CD4-positive, alpha-beta memory T cell (primary cell): ENCODE data around the gene SPTBN4. TPM values are rescaled to one million over a fixed set of nuclear protein-coding genes. Genes with fewer than 3 reads are reported as not detected.
"Not testable (repeated sequence)": the region's sequence is repeated elsewhere in the genome, so short reads cannot be mapped to it uniquely, and the experiment has no call there.

Experiments
- CTCF ChIA-PET: fragments of 350-600 bp; sonication (Branson Sonifier 250); formaldehyde crosslinking; loops from one replicate; lab custom pipeline; 2021; ENCODE audit warnings: inconsistent platforms; ENCODE audit not compliant: partially characterized antibody; lab: Charles Lee
- POLR2A ChIA-PET: fragments of 350-600 bp; sonication (Branson Sonifier 250); formaldehyde crosslinking; loops from one replicate; lab custom pipeline; 2021; ENCODE audit not compliant: partially characterized antibody; lab: Charles Lee
- DNase-seq, 5 donors: peaks; one replicate each; pipeline versions ENCODE4 v3.0.0 to v3.0.0-alpha.2; 2020 to 2022; ENCODE audit warnings: mixed read lengths in 1 of 5
- H3K27ac ChIP-seq: one replicate; pipeline ENCODE4 v1.7.0; 2013; ENCODE audit warnings: low read depth, low read length
- H3K27me3 ChIP-seq: 2 replicates; pipeline ENCODE4 v1.7.0; 2013; ENCODE audit warnings: mild to moderate bottlenecking, low read length, moderate library complexity; ENCODE audit not compliant: insufficient read depth
- H3K36me3 ChIP-seq: 2 replicates; pipeline ENCODE4 v1.7.0; 2013; ENCODE audit warnings: mild to moderate bottlenecking, low read length, moderate library complexity; ENCODE audit not compliant: insufficient read depth
- H3K4me1 ChIP-seq: 2 replicates; pipeline ENCODE4 v1.7.0; 2013; ENCODE audit warnings: mild to moderate bottlenecking, low read length, moderate library complexity; ENCODE audit not compliant: insufficient read depth
- H3K4me3 ChIP-seq, 2 donors: one replicate each; pipeline ENCODE4 v1.7.0; 2013; ENCODE audit warnings: low read length in 2 of 2, mild to moderate bottlenecking in 1 of 2
- H3K9me3 ChIP-seq, 2 donors: one replicate each; pipeline ENCODE4 v1.7.0; 2013; ENCODE audit warnings: low read length in 2 of 2, control low read depth in 1 of 2; ENCODE audit not compliant: control insufficient read depth in 1 of 2
- H3K27ac Mint-ChIP-seq, 7 donors: one replicate each; pipeline ENCODE4 v1.8.0; 2020 to 2021; ENCODE audit warnings: mixed read lengths in 7 of 7, mild to moderate bottlenecking in 6 of 7, inconsistent platforms in 3 of 7, moderate library complexity in 3 of 7
- H3K27me3 Mint-ChIP-seq, 2 donors: one replicate each; pipeline ENCODE4 v1.8.0; 2020 to 2021; ENCODE audit warnings: mixed read lengths in 2 of 2
- H3K36me3 Mint-ChIP-seq, 2 donors: one replicate each; pipeline ENCODE4 v1.8.0; 2020 to 2021; ENCODE audit warnings: mixed read lengths in 2 of 2, inconsistent platforms in 1 of 2, mild to moderate bottlenecking in 1 of 2
- H3K4me1 Mint-ChIP-seq, 4 donors: one replicate each; pipeline ENCODE4 v1.8.0; 2020 to 2021; ENCODE audit warnings: mixed read lengths in 4 of 4, mild to moderate bottlenecking in 1 of 4
- H3K4me3 Mint-ChIP-seq, 8 donors: one replicate each; pipeline ENCODE4 v1.8.0; 2020 to 2021; ENCODE audit warnings: mixed read lengths in 8 of 8, mild to moderate bottlenecking in 7 of 8, moderate library complexity in 6 of 8, inconsistent platforms in 3 of 8
- H3K9me3 Mint-ChIP-seq, 8 donors: one replicate each; pipeline ENCODE4 v1.8.0; 2020 to 2021; ENCODE audit warnings: mixed read lengths in 8 of 8, mild to moderate bottlenecking in 5 of 8, inconsistent platforms in 3 of 8, moderate library complexity in 1 of 8
- intact Hi-C: fragments of 100-400 bp; cut with micrococcal nuclease; formaldehyde crosslinking; loops from one replicate; pipeline ENCODE4 v1.15.1; 2023
- polyA plus RNA-seq, 2 donors: library from polyadenylated mRNA; unstranded; fragments of 300-500 nt; fragmentation: Illumina TruSeq; gene quantifications; one replicate each; pipeline ENCODE4 v1.2.3, GENCODE V29; 2021
- total RNA-seq, 2 experiments: library from RNA; stranded (reverse); gene quantifications; one replicate each; pipeline ENCODE4 v1.2.3, GENCODE V29; 2021

SPTBN4 gene
- total and polyA plus RNA-seq, 4 experiments from 2014 or later = 0.02 to 0.30 (median 0.17) TPM; not detected in 1

DNA sequence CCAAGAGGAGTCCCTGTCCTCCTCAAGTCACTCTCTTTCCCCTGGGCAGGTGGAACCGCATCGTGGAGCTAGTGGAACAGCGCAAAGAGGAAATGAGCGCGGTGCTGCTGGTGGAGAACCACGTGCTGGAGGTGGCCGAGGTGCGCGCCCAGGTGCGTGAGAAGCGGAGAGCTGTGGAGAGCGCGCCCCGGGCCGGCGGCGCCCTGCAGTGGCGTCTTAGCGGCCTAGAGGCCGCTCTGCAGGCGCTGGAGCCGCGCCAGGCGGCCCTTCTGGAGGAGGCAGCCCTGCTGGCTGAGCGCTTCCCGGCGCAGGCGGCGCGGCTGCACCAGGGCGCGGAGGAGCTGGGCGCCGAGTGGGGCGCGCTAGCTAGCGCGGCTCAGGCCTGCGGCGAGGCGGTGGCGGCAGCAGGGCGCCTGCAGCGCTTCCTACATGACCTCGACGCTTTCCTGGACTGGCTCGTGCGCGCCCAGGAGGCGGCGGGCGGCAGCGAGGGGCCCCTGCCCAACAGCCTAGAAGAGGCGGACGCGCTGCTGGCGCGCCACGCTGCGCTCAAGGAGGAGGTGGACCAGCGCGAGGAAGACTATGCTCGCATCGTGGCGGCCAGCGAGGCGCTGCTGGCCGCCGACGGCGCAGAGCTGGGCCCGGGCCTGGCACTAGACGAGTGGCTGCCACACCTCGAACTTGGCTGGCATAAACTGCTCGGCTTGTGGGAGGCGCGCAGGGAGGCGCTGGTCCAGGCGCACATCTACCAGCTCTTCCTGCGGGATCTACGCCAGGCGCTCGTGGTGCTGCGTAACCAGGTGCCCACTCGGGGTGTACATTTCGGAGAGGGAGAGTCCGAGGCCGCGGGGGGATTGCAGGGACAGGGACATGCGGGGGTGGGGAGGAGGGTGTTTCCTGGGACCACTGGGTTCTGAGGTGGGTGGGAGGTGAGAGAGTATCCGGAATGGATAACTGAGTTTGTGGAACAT lies 52.8 kb downstream of the SPTBN4 start:
- H3K27ac ChIP-seq = no peak overlapping the region
- intact Hi-C loops = loop anchor here (2.0 kb wide), 1 partner anchor 99 kb away; no protein-coding TSS in a partner anchor
- H3K4me3 ChIP-seq = no peak overlapping the region
- H3K27ac Mint-ChIP-seq = no peak overlapping the region
- H3K4me3 Mint-ChIP-seq = no peak overlapping the region
- ChIA-PET POLR2A (no interaction called here), CTCF (no interaction called here)
- no peaks in the 10 kb centered on the region for H3K4me1 ChIP-seq
- no peak for DNase-seq
- no peaks in the 10 kb centered on the region for H3K27me3 ChIP-seq
- no peaks in the 10 kb centered on the region for H3K9me3 ChIP-seq
- H3K9me3 Mint-ChIP-seq = no peaks in the 10 kb centered on the region
- peaks cover 14 to 30% of the 10 kb centered on the region in 2 donors for H3K27me3 Mint-ChIP-seq
- H3K36me3 Mint-ChIP-seq = no peaks in the 10 kb centered on the region
- no peaks in the 10 kb centered on the region for H3K36me3 ChIP-seq
- peaks cover under 1 to 6% (median 4%) of the 10 kb centered on the region in 4 donors for H3K4me1 Mint-ChIP-seq

DNA sequence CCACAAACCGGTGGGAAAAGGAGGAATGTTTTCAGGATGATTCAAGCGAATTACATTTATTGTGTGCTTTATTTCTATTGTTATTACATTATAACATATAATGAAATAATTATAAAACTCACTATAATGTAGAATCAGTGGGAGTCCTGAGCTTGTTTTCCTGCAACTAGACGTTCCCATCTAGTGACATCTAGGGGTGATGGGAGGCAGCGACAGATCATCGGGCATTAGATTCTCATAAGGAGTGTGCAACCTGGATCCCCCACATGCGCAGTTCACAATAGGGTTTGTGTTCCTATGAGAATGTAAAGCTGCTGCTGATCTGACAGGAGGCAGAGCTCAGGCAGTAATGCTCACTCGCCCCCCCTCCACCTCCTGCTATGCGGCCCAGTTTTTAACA lies 54.5 kb downstream of the SPTBN4 start:
- ChIA-PET CTCF (interaction anchor here (0.8 to 1.4 kb wide), 4 partner anchors 57 to 216 kb away, joined by 3 to 5 read pairs (median 4); no protein-coding TSS in a partner anchor), POLR2A (no interaction called here)
- Mint-ChIP-seq H3K4me3 (no peak overlapping the region), H3K4me1 (peaks cover 1 to 6% (median 5%) of the 10 kb centered on the region in 4 donors), H3K27ac (no peak overlapping the region), H3K9me3 (no peaks in the 10 kb centered on the region), H3K27me3 (peaks cover 14 to 31% of the 10 kb centered on the region in 2 donors), H3K36me3 (no peaks in the 10 kb centered on the region)
- H3K4me3 ChIP-seq = no peak overlapping the region
- no peak overlapping the region for H3K27ac ChIP-seq
- H3K27me3 ChIP-seq = no peaks in the 10 kb centered on the region
- DNase-seq = no peak
- no peaks in the 10 kb centered on the region for H3K36me3 ChIP-seq
- H3K9me3 ChIP-seq = no peaks in the 10 kb centered on the region
- intact Hi-C loops = loop anchor here (1.0 to 2.0 kb wide), 2 partner anchors 100 to 216 kb away; no protein-coding TSS in a partner anchor
- H3K4me1 ChIP-seq = no peaks in the 10 kb centered on the region

DNA sequence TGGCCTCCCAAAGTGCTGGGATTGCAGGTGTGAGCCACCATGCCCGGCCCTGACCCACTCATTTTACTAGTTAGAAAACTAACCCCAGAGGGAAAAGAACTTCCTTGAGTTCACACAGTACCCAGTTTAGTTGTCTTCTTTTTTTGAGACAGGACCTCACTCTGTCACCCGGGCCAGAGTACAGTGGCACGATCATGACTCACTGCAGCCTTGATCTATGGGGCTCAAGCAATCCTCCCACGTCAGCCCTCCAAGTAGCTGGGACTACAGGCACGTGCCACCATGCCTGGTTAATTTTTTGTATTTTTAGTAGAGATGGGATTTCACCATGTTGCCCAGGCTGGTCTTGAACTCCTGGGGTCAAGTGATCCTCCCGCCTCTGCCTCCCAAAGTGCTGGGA lies 55.1 kb downstream of the SPTBN4 start:
- not testable (repeated sequence) for H3K36me3 ChIP-seq

DNA sequence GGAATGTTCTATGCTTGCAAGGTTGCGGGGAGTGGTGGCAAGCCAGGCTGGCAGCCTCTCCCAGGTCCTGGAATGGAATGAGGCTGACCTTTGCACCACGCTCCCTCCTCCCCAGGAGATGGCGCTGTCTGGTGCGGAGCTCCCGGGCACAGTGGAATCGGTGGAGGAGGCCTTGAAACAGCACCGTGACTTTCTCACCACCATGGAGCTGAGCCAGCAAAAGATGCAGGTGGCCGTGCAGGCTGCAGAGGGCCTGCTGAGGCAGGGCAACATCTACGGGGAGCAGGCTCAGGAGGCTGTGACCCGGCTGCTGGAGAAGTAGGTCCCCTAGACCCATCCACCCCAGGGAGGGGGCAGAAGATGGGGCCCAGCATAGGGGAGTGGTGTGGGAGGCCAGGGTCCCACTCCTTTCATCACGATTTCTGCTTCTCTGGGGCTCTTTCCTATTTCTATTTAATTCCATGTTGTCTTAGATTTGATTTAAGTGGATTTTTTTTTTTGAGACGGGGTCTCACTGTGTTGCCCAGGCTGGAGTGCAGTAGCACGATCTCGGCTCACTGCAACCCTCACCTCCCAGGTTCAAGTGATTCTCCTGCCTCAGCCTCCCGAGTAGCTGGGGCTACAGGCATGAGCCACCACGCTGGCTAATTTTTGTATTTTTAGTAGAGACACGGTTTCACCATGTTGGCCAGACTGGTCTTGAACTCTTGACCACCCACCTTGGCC lies 56.7 kb downstream of the SPTBN4 start:
- H3K4me1 Mint-ChIP-seq = peaks cover 1 to 7% (median 6%) of the 10 kb centered on the region in 4 donors
- intact Hi-C loops = no loop called here
- peak overlapping the region in 1 of 7 donors; percentile 12 for H3K27ac Mint-ChIP-seq
- Histone ChIP-seq H3K4me3 (no peak overlapping the region), H3K9me3 (no peaks in the 10 kb centered on the region), H3K27me3 (no peaks in the 10 kb centered on the region), H3K27ac (no peak overlapping the region), H3K4me1 (no peaks in the 10 kb centered on the region), H3K36me3 (no peaks in the 10 kb centered on the region)
- H3K9me3 Mint-ChIP-seq = no peaks in the 10 kb centered on the region
- no peak overlapping the region for H3K4me3 Mint-ChIP-seq
- ChIA-PET POLR2A (no interaction called here), CTCF (interaction anchor here (1.4 kb wide), 1 partner anchor 111 kb away, joined by 5 read pairs; no protein-coding TSS in a partner anchor)
- H3K27me3 Mint-ChIP-seq = peaks cover 14 to 25% of the 10 kb centered on the region in 2 donors
- no peaks in the 10 kb centered on the region for H3K36me3 Mint-ChIP-seq
- DNase-seq = peak in 4 of 5 donors; percentile 31 to 42 (median 36)

More for the DNA sequence above, 55.1 kb downstream of the SPTBN4 start:
- peaks cover 14 to 27% of the 10 kb centered on the region in 2 donors for H3K27me3 Mint-ChIP-seq
- H3K27ac Mint-ChIP-seq, DNase-seq, H3K9me3 Mint-ChIP-seq, POLR2A ChIA-PET, H3K4me3 ChIP-seq, H3K4me1 ChIP-seq, H3K27me3 ChIP-seq, H3K27ac ChIP-seq, H3K4me3 Mint-ChIP-seq, H3K36me3 Mint-ChIP-seq, H3K4me1 Mint-ChIP-seq, H3K9me3 ChIP-seq: not testable (repeated sequence)
- CTCF ChIA-PET = interaction anchor here (0.7 to 1.4 kb wide), 4 partner anchors 58 to 102 kb away, joined by 3 to 5 read pairs (median 4); no protein-coding TSS in a partner anchor
- intact Hi-C loops = loop anchor here (1.0 to 2.0 kb wide), 2 partner anchors 101 to 217 kb away; no protein-coding TSS in a partner anchor

DNA sequence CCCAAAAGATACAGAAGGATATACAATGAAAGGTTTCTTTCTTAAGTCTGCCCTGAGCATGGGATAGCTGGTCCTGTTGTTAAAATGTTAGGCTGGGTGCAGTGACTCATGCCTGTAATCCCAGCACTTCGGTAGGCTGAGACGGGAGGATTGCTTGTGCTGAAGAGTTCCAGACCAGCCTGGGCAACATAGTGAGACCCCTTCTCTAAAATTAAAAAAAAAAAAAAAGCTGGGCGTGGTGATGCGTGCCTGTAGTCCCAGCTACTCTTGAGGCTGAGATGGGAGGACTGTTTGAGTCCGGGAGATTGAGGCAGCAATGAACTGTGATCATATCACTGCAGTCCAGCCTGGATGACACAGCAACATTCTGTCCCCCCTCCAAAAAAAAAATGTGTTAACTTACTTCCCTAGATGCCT lies 57.3 kb downstream of the SPTBN4 start:
- Mint-ChIP-seq H3K27me3 (peaks cover 11 to 22% of the 10 kb centered on the region in 2 donors), H3K27ac (no peak overlapping the region), H3K4me3 (no peak overlapping the region), H3K4me1 (peaks cover 1 to 14% (median 6%) of the 10 kb centered on the region in 4 donors), H3K9me3 (no peaks in the 10 kb centered on the region), H3K36me3 (no peaks in the 10 kb centered on the region)
- Histone ChIP-seq H3K4me1 (peaks cover 5% of the 10 kb centered on the region), H3K27ac (no peak overlapping the region), H3K4me3 (no peak overlapping the region), H3K9me3 (no peaks in the 10 kb centered on the region), H3K36me3 (no peaks in the 10 kb centered on the region), H3K27me3 (no peaks in the 10 kb centered on the region)
- intact Hi-C loops = no loop called here
- no peak for DNase-seq
- ChIA-PET CTCF (interaction anchor here (1.4 kb wide), 1 partner anchor 111 kb away, joined by 5 read pairs; no protein-coding TSS in a partner anchor), POLR2A (interaction anchor here (0.6 kb wide), 2 partner anchors 104 to 1307 kb away, joined by 3 read pairs; no protein-coding TSS in a partner anchor)

DNA sequence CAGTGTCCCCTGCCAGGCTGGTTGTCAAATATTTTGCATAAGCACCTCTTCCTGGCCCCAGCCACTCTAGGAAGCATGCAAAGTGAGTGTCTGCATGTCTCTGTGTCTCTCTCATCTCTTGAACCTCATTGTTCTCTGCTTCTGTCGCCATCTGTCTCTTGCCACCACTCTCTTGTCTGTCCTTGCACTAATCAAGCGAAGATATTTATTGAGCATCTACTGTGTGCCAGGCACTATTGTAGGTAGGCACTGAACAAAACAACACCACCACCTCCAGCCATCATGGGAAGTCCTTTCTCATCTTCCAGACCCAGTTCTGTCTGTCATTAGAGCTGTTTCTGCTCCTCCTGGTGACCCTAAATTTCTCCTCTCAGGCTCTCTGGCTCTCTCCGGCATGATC lies 57.9 kb downstream of the SPTBN4 start:
- DNase-seq = no peak
- Histone ChIP-seq H3K4me3 (no peak overlapping the region), H3K36me3 (no peaks in the 10 kb centered on the region), H3K27me3 (no peaks in the 10 kb centered on the region), H3K4me1 (peaks cover 9% of the 10 kb centered on the region), H3K27ac (no peak overlapping the region), H3K9me3 (no peaks in the 10 kb centered on the region)
- no peaks in the 10 kb centered on the region for H3K36me3 Mint-ChIP-seq
- peaks cover 4 to 18% (median 7%) of the 10 kb centered on the region in 4 donors for H3K4me1 Mint-ChIP-seq
- CTCF ChIA-PET = interaction anchor here (1.6 kb wide), 1 partner anchor 104 kb away, joined by 5 read pairs; no protein-coding TSS in a partner anchor
- intact Hi-C loops = no loop called here
- H3K9me3 Mint-ChIP-seq = no peaks in the 10 kb centered on the region
- POLR2A ChIA-PET = interaction anchor here (0.6 kb wide), 2 partner anchors 104 to 1306 kb away, joined by 3 read pairs; no protein-coding TSS in a partner anchor
- H3K27ac Mint-ChIP-seq = no peak overlapping the region
- peaks cover 10 to 23% of the 10 kb centered on the region in 2 donors for H3K27me3 Mint-ChIP-seq
- no peak overlapping the region for H3K4me3 Mint-ChIP-seq
